SIG-M5 (cell line): ENCODE data around the gene EYA3.
A peak's percentile ranks its signal among the peaks of the same experiment; 100 is the strongest.

ENCODE experiments used
- DNase-seq: peaks from one replicate; lab custom pipeline; 2025; lab: John Stamatoyannopoulos, UW

The EYA3 gene

DNA sequence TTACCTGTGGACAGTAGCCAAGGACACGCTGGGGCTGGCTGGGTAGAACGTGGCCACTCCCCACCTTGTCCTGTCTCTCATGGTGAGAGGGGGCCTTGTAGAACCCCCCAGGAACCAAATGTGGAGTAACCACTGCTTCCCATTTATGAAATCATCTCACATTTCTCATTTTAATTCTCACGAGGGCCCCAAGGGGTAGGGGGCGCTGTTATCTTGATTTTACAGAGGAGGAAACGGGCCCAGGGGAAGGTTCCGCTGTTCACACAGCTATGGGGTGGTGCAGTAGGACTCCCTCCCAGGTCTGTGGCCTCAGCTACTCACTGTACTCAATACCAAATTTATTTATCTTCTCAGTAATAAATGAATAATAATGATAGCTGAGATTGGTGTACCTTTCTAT is 148.1 kb downstream of the EYA3 start:
- no peak for DNase-seq

DNA sequence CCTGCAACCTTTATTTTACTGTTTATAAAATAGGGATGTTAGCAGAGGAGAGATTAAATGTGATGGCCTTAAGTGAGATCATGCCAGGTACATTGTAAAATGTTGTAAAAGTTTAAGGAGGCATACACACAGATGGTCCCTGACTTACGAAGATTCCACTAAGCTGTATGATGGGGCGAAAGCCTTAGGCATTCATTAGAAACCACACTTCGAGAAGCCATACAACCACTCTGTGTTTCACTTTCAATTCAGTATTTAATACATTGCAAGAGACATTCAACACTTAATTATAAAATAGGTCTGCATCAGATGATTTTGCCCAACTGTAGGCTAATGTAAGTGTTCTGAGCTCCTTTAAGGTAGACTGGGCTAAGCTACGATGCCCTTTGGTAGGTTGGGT is 149.9 kb downstream of the EYA3 start:
- no peak for DNase-seq

DNA sequence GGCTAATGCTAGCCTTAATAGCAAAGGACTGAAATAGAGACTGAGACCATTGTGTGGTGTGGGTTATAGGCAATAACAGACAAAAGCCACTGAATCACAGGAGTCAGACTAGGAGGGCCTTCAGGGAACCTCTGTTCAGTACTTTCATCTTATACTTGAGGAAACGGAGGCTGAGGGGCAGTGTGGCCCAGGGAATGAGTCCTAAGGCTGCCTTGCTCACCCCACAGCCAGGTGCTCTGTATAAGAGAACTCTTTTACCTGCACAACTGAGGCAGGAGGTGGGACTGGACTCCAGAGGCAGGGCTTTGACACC is 150.9 kb downstream of the EYA3 start:
- no peak for DNase-seq

DNA sequence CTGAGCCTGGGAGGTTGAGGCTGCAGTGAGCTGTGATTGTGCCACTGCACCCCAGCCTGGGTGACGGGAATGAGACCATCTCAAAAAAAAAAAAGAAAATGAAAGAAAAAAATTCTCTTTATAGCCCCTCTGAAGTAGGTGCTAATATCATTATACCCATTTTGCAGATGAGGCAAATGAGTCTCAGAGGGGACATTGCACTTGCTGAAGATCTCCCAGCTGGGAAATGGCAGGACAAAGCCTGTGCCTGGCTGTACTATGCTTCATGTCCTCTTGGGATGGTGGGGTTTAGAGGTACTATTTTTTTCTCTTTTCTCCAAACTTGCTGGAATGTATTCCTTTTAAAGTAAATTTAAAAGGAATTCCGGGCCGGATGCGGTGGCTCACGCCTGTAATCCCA is 152.0 kb downstream of the EYA3 start:
- no peak for DNase-seq

DNA sequence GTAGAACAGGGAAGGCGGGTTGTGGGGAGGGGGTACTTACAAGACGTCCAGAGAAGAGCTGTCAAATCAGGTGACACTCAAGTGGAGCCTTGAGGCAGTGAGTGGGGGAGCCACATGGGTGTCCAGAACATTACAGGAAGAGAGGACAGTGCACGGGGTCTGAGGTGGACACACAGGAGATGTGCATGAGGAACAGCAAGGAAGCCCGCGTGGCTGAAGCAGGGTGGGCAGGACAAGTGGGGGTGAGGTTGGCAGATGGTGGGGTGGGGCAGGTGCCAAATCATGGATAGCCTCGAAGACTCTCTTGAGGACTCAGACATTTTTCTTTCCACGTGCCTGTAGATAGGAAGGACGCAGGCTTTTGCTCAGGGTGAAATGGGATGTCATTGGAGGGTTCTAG is 152.7 kb downstream of the EYA3 start:
- DNase-seq, result no peak

DNA sequence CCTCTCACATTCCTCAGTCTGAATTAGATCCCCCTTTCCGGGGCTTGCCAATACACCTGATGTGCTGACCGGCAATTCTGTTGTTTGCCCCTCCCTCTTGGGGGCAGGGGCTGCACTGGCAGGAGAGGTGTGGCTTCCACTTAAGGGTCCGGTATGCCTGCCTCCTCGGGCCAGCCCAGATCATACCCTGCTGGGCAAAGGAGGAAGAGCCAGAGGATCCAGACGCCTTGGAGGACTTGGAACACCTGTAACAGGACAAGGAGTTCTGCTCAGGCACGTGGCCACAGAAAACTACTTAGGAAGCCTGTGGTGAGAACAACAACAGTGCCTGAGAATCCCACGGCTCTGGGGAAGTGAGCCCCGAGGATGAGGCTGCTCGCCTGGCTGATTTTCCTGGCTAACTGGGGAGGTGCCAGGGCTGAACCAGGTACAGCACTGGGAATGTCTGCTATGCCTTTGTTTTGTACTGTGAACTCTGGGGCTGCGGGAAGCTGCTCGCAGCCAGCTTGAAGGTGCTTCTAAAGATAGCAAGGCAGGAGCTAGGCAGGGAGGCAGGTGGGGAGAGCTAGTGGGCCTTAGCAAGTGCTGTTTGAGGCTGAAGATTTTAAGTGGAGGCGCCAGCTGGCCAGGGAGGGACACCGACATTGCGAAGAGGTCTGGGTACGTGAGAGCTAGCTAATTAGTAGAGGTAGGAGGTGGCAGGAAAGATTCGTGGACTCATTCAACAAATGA is 153.4 kb downstream of the EYA3 start, which contains the start of gene SMPDL3B:
TSS of gene SMPDL3B (plus strand) at position 183 of the 732 bp plus-strand sequence. CDS start at position 367, 184 bp downstream.
- no peak for DNase-seq

DNA sequence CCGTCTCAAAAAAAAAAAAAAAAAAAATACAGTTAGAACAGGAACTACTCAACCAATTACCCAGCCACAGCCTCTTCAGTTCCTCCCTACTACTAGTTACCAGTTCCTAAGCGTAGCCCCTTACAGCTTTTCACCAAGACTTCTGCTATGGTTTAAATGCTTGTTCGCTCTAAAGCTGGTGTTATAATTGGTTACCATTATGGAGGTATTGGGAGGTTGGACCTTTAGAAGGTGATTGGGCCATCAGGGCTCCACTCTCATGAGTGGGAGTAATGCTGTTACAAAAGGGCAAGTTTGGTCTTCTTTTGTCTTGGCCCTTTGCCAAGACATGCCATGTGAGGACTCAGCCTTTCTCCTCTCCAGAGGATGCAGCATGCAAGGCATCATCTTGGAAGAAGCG is 156.7 kb downstream of the EYA3 start:
- DNase-seq, result peak; percentile 20

DNA sequence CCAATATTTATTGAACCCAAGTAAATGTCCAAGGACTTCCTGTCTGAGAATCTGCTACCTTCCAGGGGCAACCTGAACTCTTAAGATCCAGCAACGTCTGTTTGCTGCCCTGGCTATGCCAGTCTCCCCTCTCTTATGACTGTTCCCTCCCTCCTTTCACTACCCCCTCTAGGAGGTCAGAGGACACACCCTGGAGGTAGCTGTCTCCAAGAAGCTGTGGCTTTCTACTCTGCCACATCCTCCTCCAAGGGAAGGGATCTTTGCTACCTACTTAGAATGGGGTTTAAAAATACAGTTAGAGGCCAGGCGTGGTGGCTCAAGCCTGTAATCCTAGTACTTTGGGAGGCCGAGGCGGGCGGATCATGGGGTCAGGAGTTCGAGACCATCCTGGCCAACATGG is 157.2 kb downstream of the EYA3 start:
- no peak for DNase-seq

DNA sequence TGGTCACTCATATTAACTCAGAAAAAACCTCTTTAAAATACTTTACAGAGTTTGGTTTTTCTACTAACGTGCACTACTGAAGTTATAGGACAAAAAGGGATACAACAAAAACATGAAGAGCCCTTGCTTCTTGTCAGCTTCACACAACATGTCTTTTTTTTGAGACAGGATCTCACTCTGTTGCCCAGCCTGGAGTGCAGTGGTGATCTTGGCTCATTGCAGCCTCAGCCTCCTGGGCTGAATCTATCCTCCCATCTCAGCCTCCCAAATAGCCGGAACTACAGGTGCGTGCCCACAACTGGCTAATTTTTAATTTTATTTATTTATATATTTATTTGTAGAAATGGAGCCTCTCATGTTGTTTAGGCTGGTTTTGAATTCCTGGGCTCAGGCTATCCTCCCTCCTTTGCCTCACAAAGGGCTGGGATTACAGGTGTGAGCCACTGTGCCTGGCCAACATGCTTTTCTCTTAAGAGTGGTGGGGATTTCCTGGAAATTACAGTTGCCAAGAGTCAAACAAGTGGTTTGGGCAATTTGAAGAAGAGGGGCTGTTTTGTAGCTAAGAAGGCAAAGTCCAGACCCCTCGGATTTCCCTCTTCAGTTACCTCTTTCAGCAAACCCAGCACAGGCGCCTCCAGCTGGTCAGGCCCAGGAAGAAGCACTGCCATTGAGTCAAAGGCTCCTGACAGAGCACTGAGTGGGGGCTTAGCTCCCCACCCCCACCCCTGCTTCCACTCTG is 160.0 kb downstream of the EYA3 start:
- DNase-seq, result no peak

DNA sequence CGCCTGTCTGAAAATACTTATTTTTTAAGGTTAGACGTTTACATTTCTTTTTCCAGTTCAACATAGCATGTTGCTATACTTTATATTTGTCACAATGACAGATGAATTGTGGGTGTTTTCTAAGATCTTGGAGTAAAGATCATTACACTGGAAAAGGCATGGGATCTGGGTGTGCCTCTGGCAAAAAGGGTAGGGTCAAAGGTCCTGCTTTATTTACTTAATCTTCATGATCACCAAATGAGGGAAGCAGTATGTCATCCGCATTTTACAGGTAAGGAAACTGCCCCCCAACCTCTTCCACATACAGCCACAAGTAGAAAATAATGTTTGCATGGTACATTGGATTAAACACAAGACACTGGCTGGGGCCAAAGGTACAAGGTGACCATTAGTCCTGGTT is 166.1 kb downstream of the EYA3 start:
- no peak for DNase-seq
